Endothelial cell of umbilical vein (primary cell): ENCODE data around the gene ZFYVE21. TPM values are rescaled to one million over a fixed set of nuclear protein-coding genes. Genes with fewer than 3 reads are reported as not detected.

Experiments
- BruUV-seq: library from RNA; stranded (reverse); fragments of 400-500 nt; replicated peaks from 2 replicates; lab custom pipeline; 2021; lab: Mats Ljungman, UMichigan
- CTCF ChIA-PET: fragments of 300-600, 350-600 bp; sonication (Branson Sonifier 250); formaldehyde crosslinking; loops from one replicate; lab custom pipeline; 2021; ENCODE audit warnings: antibody characterized with exemption, inconsistent platforms; lab: Charles Lee
- POLR2A ChIA-PET: fragments of 300-600, 350-600 bp; sonication (Branson Sonifier 250); formaldehyde crosslinking; loops from one replicate; lab custom pipeline; 2021; ENCODE audit warnings: antibody characterized with exemption, inconsistent platforms; lab: Charles Lee
- DNase-seq: peaks from one replicate; pipeline ENCODE4 v3.0.0-alpha.2; 2011; ENCODE audit warnings: low read depth, low spot score
- FAIRE-seq: peaks from 2 replicates; lab custom pipeline; 2011; peaks lifted over from hg19 to GRCh38; lab: Jason Lieb, UNC
- H2AFZ ChIP-seq: 2 replicates; pipeline ENCODE4 v1.6.0; 2012; ENCODE audit warnings: low read depth, low read length, control low read depth, inconsistent platforms
- H3K27ac ChIP-seq: 2 replicates; pipeline ENCODE4 v1.5.1; 2011; ENCODE audit warnings: low read depth, mild to moderate bottlenecking, control low read depth, low read length, moderate library complexity; ENCODE audit not compliant: insufficient read depth
- H3K27me3 ChIP-seq, 2 experiments: 2 replicates each; pipeline versions ENCODE4 v1.6.0 to v1.6.1; 2011; ENCODE audit warnings: low read length in 2 of 2, mixed read lengths in 1 of 2; ENCODE audit not compliant: control insufficient read depth in 2 of 2, insufficient read depth in 2 of 2
- H3K36me3 ChIP-seq, 2 experiments: 2 replicates in 1 of 2; 3 replicates in 1 of 2; pipeline ENCODE4 v1.5.1; 2011; ENCODE audit warnings: low read length in 2 of 2, mild to moderate bottlenecking in 1 of 2, moderate library complexity in 1 of 2; ENCODE audit not compliant: control insufficient read depth in 2 of 2, insufficient read depth in 2 of 2; ENCODE audit errors: extremely low read depth in 1 of 2
- H3K4me1 ChIP-seq: 3 replicates; pipeline ENCODE4 v1.5.1; 2011; ENCODE audit warnings: mild to moderate bottlenecking, low read length; ENCODE audit not compliant: control insufficient read depth, insufficient read depth; ENCODE audit errors: extremely low read depth
- H3K4me2 ChIP-seq: 2 replicates; pipeline ENCODE4 v1.6.1; 2011; ENCODE audit warnings: low read length, control low read depth, mixed read lengths; ENCODE audit not compliant: insufficient read depth
- H3K4me3 ChIP-seq, 3 experiments: fragments of 200-600 bp in 1 of 3; sonication (generic), shearing (Covaris generic) in 1 of 3; replicated peaks in 1 of 3; 2 replicates each; pipeline ENCODE4 v1.5.1; 2011 to 2016; ENCODE audit warnings: control low read depth in 3 of 3, low read length in 3 of 3, mild to moderate bottlenecking in 2 of 3, inconsistent platforms in 1 of 3, low read depth in 1 of 3, moderate library complexity in 1 of 3; ENCODE audit not compliant: insufficient read depth in 1 of 3
- H3K79me2 ChIP-seq: 2 replicates; pipeline ENCODE4 v1.6.0; 2012; ENCODE audit warnings: low read length, inconsistent platforms; ENCODE audit not compliant: control insufficient read depth, insufficient read depth
- H3K9ac ChIP-seq: replicated peaks from 2 replicates; pipeline ENCODE3; 2011; ENCODE audit warnings: low read length, control low read depth; ENCODE audit not compliant: insufficient read depth; ENCODE audit errors: extremely low read depth
- H3K9me1 ChIP-seq: replicated peaks from 3 replicates; pipeline ENCODE4 v1.6.0; 2011; ENCODE audit warnings: mild to moderate bottlenecking, low read length; ENCODE audit not compliant: control insufficient read depth, insufficient read depth; ENCODE audit errors: extremely low read depth
- H3K9me3 ChIP-seq: replicated peaks from 2 replicates; pipeline ENCODE4 v1.5.1; 2012; ENCODE audit warnings: low read length, inconsistent platforms; ENCODE audit not compliant: control insufficient read depth, insufficient read depth
- H4K20me1 ChIP-seq: replicated peaks from 2 replicates; pipeline ENCODE3; 2011; ENCODE audit warnings: mild to moderate bottlenecking, low read length; ENCODE audit not compliant: control insufficient read depth, insufficient read depth; ENCODE audit errors: extremely low read depth
- EZH2 ChIP-seq: IDR thresholded peaks from 2 replicates; pipeline ENCODE4 v1.6.1; 2012; ENCODE audit warnings: borderline replicate concordance, low read depth, mild to moderate bottlenecking, moderate library complexity, low read length, inconsistent platforms; ENCODE audit not compliant: severe bottlenecking
- FOS ChIP-seq: IDR thresholded peaks from 2 replicates; pipeline ENCODE4 v1.6.1; 2011; ENCODE audit warnings: mild to moderate bottlenecking, low read length, moderate library complexity, borderline replicate concordance; ENCODE audit not compliant: insufficient read depth
- GATA2 ChIP-seq: IDR thresholded peaks from 2 replicates; pipeline ENCODE4 v1.7.0; 2011; ENCODE audit warnings: low read depth, mild to moderate bottlenecking, moderate library complexity, mixed read lengths, low read length; ENCODE audit not compliant: insufficient read length, insufficient read depth
- JUN ChIP-seq: IDR thresholded peaks from 2 replicates; pipeline ENCODE4 v1.6.1; 2011; ENCODE audit warnings: borderline replicate concordance, low read depth; ENCODE audit not compliant: insufficient read length, insufficient read depth
- MYC ChIP-seq: IDR thresholded peaks from one replicate; pipeline ENCODE4 v1.6.1; 2011; ENCODE audit warnings: mild to moderate bottlenecking, low read depth, low read length
- POLR2A ChIP-seq: IDR thresholded peaks from 2 replicates; pipeline ENCODE4 v1.6.1; 2012; ENCODE audit warnings: low read depth, mild to moderate bottlenecking, control low read depth, low read length
- POLR2AphosphoS5 ChIP-seq: IDR thresholded peaks from 2 replicates; pipeline ENCODE4 v1.6.1; 2012; ENCODE audit warnings: low read depth, mild to moderate bottlenecking, control low read depth, low read length, moderate library complexity; ENCODE audit not compliant: insufficient read depth
- dilution Hi-C: fragments of 300-500 bp; cut with MboI; formaldehyde crosslinking; loops from one replicate; pipeline ENCODE4 v1.15.0; 2019; ENCODE audit warnings: low sequenced_read_pairs; ENCODE audit not compliant: extremely low pct_ligation_motif_present
- intact Hi-C: fragments of 100-400 bp; cut with micrococcal nuclease; formaldehyde crosslinking; loops from one replicate; pipeline ENCODE4 v1.10.0; 2022
- polyA plus RNA-seq, 4 experiments: library from polyadenylated mRNA; depleted of rRNA in 3 of 4; stranded (reverse) in 3 of 4; unstranded in 1 of 4; fragments of >200 nt; gene quantifications; 2 replicates each; pipeline versions ENCODE4 v1.2.1 to v1.2.3, GENCODE V29; 2011 to 2012; ENCODE audit warnings: missing spikeins in 1 of 4
- total RNA-seq: library from RNA; stranded (reverse); gene quantifications from 2 replicates; pipeline ENCODE4 v1.2.3, GENCODE V29; 2021
- TF ChIP-seq, protein P1 (sequence below): IDR thresholded peaks from 2 replicates; pipeline ENCODE4 v1.6.1; 2011; ENCODE audit not compliant: insufficient read depth, insufficient read length
- TF ChIP-seq, protein P2 (sequence below), 2 donors: IDR thresholded peaks; 1 replicate in 1 of 2; 2 replicates in 1 of 2; pipeline ENCODE4 v1.5.1; 2011; ENCODE audit warnings: low read length in 2 of 2, mild to moderate bottlenecking in 2 of 2, moderate library complexity in 2 of 2, control low read depth in 1 of 2, inconsistent platforms in 1 of 2, low read depth in 1 of 2; ENCODE audit not compliant: insufficient read depth in 1 of 2; ENCODE audit errors: extremely low read depth in 1 of 2

The ZFYVE21 gene
- total and polyA plus RNA-seq, 2 donors (not counting 3 experiments of a cell fraction or from before 2014, with no cell fraction given): 54.5 to 98.3 TPM

DNA sequence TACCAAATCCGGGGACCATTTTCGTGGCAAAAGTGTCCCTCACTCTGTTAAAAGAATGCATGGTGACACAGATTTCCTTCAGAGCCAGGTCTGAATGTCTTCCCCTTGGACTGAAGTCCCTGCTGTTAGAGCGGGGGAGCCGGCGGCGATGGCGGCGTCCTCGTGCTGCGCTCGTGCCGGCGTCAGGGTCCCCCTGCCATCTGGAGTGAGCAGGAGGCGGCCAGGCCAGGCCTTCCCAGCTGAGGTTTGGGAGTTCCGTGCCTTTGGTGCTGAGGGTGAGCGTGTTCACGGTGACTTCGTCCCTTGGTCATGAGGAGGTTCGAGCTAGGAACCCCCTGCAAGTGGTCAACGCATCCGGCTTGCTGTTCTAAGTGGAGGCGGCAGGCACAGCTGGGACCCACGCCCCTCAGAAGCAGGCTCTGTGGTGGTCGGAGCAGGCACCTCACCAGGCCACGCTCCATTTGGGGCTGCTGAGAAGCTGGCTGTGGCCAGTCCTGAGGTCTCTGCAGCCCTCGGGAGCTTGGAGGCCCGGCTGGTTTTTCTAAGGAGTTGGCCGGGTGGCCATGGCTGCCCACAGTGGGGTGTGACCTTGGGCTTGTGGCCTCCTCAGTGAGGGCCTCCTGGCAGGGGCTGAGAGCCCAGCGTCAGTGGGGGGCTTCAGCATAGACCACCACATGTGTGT lies 9.5 kb downstream of the ZFYVE21 start:
- Histone ChIP-seq H3K27me3 (no peaks in the 10 kb centered on the region), H3K79me2 (peaks cover 49% of the 10 kb centered on the region), H4K20me1 (no peaks in the 10 kb centered on the region), H3K36me3 (peaks cover 0 to 14% of the 10 kb centered on the region in 2 experiments), H3K4me2 (no peak overlapping the region), H3K27ac (no peak overlapping the region), H2AFZ (no peak overlapping the region), H3K9me1 (no peaks in the 10 kb centered on the region), H3K4me1 (no peaks in the 10 kb centered on the region), H3K9me3 (no peaks in the 10 kb centered on the region), H3K9ac (no peak overlapping the region), H3K4me3 (no peak overlapping the region)
- CTCF ChIA-PET: interaction anchor here (1.2 to 1.5 kb wide), 2 partner anchors 14 to 20 kb away, joined by 3 to 4 read pairs; no protein-coding TSS in a partner anchor
- DNase-seq (no peak), FAIRE-seq (no peak)
- intact Hi-C loops (no loop called here), dilution Hi-C loops (no loop called here)
- BruUV-seq: no TSS peak
- TF ChIP-seq, protein P1, sequence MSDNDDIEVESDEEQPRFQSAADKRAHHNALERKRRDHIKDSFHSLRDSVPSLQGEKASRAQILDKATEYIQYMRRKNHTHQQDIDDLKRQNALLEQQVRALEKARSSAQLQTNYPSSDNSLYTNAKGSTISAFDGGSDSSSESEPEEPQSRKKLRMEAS: no peak
- no peak for TF ChIP-seq MYC
- TF ChIP-seq, protein P2, sequence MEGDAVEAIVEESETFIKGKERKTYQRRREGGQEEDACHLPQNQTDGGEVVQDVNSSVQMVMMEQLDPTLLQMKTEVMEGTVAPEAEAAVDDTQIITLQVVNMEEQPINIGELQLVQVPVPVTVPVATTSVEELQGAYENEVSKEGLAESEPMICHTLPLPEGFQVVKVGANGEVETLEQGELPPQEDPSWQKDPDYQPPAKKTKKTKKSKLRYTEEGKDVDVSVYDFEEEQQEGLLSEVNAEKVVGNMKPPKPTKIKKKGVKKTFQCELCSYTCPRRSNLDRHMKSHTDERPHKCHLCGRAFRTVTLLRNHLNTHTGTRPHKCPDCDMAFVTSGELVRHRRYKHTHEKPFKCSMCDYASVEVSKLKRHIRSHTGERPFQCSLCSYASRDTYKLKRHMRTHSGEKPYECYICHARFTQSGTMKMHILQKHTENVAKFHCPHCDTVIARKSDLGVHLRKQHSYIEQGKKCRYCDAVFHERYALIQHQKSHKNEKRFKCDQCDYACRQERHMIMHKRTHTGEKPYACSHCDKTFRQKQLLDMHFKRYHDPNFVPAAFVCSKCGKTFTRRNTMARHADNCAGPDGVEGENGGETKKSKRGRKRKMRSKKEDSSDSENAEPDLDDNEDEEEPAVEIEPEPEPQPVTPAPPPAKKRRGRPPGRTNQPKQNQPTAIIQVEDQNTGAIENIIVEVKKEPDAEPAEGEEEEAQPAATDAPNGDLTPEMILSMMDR (IDR thresholded peaks at IDR 0.05; ENCODE audit: extremely low read depth in 1 of 2, insufficient read depth in 1 of 2, low read depth in 1 of 2, low read length in 2 of 2): no peak
- TF ChIP-seq JUN: no peak
- TF ChIP-seq EZH2: no peak
- no peak for TF ChIP-seq GATA2
- no peak for TF ChIP-seq POLR2A
- no peak for TF ChIP-seq POLR2AphosphoS5
- no peak for TF ChIP-seq FOS
- POLR2A ChIA-PET: no interaction called here
